HepG2 (cell line): Measurements from ENCODE around the gene SRSF1. TPM values are rescaled to one million over a fixed set of nuclear protein-coding genes. Genes with fewer than 3 reads are reported as not detected.

Experiments used
- ATAC-seq: fragments of 200-7000 bp; cut with Tn5 transposase; 3 replicates; pipeline ENCODE4 v1.9.1; 2020; ENCODE audit warnings: mild to moderate bottlenecking, moderate library complexity
- BruUV-seq: library from RNA; stranded (reverse); fragments of 400-500 nt; replicated peaks from 2 replicates; lab custom pipeline; 2021; lab: Mats Ljungman, UMichigan
- CTCF ChIA-PET: fragments of 300-600 bp; formaldehyde crosslinking; extraction: SDS; loops from one replicate; lab custom pipeline; 2021; ENCODE audit warnings: low total read pairs, inconsistent platforms, low intra/inter-chr PET ratio; lab: Yijun Ruan, JAX
- POLR2A ChIA-PET: fragments of 350-600 bp; sonication (Branson Sonifier 250); formaldehyde crosslinking; loops from one replicate; lab custom pipeline; 2020; ENCODE audit warnings: antibody characterized with exemption, inconsistent platforms; lab: Yijun Ruan, JAX
- DNase-seq: peaks from one replicate; pipeline ENCODE4 v3.0.0-alpha.2; 2015; ENCODE audit warnings: low spot score
- FAIRE-seq: peaks from 3 replicates; lab custom pipeline; 2011; peaks lifted over from hg19 to GRCh38; lab: Jason Lieb, UNC
- H2AFZ ChIP-seq: one replicate; pipeline ENCODE4 v1.6.1; 2011; ENCODE audit warnings: low read length, inconsistent platforms
- H3K27ac ChIP-seq: fragments of 300-600 bp; 3 replicates; pipeline ENCODE4 v1.8.0; 2011; ENCODE audit warnings: mixed run types, mild to moderate bottlenecking, mixed read lengths, low read length, inconsistent platforms; ENCODE audit not compliant: insufficient read depth; ENCODE audit errors: extremely low read length
- H3K27me3 ChIP-seq, 2 experiments: fragments of 200-600 bp in 1 of 2; 2 replicates in 1 of 2; 3 replicates in 1 of 2; pipeline versions ENCODE4 v1.6.0 to v1.8.0; 2011; ENCODE audit warnings: low read length in 2 of 2, mild to moderate bottlenecking in 2 of 2, moderate library complexity in 2 of 2, inconsistent platforms in 1 of 2; ENCODE audit not compliant: insufficient read depth in 2 of 2, control insufficient read depth in 1 of 2
- H3K36me3 ChIP-seq, 2 experiments: fragments of 200-600 bp in 1 of 2; replicated peaks in 1 of 2; 2 replicates in 1 of 2; 3 replicates in 1 of 2; pipeline versions ENCODE4 v1.5.1 to v1.8.0; 2011; ENCODE audit warnings: low read length in 2 of 2, inconsistent platforms in 1 of 2; ENCODE audit not compliant: insufficient read depth in 2 of 2, control insufficient read depth in 1 of 2
- H3K4me1 ChIP-seq: 2 replicates; pipeline ENCODE4 v1.5.1; 2012; ENCODE audit warnings: low read length, inconsistent platforms; ENCODE audit not compliant: insufficient read depth
- H3K4me2 ChIP-seq: 2 replicates; pipeline ENCODE4 v1.6.0; 2011; ENCODE audit warnings: low read depth, low read length, inconsistent platforms
- H3K4me3 ChIP-seq, 3 experiments: fragments of 200-600 bp in 1 of 3; sonication (generic), shearing (Covaris generic) in 1 of 3; replicated peaks in 1 of 3; 2 replicates each; pipeline ENCODE4 v1.5.1; 2011 to 2016; ENCODE audit warnings: low read length in 3 of 3, inconsistent platforms in 2 of 3, low read depth in 2 of 3, mild to moderate bottlenecking in 2 of 3, control low read depth in 1 of 3, mixed read lengths in 1 of 3; ENCODE audit not compliant: insufficient read depth in 1 of 3
- H3K79me2 ChIP-seq: one replicate; pipeline ENCODE4 v1.6.1; 2011; ENCODE audit warnings: low read length, inconsistent platforms; ENCODE audit not compliant: insufficient read depth
- H3K9ac ChIP-seq: 2 replicates; pipeline ENCODE4 v1.6.0; 2011; ENCODE audit warnings: mild to moderate bottlenecking, low read depth, low read length, inconsistent platforms; ENCODE audit not compliant: insufficient read depth
- H3K9me3 ChIP-seq: 2 replicates; pipeline ENCODE4 v1.5.1; 2012; ENCODE audit warnings: mild to moderate bottlenecking, low read length
- H4K20me1 ChIP-seq: 2 replicates; pipeline ENCODE4 v1.6.0; 2011; ENCODE audit warnings: inconsistent platforms, mild to moderate bottlenecking, low read length, moderate library complexity; ENCODE audit not compliant: insufficient read depth
- AGO2 ChIP-seq: fragments of 200-400 bp; formaldehyde crosslinking; optimal IDR thresholded peaks from 2 replicates; pipeline ENCODE3; 2017; ENCODE audit warnings: mild to moderate bottlenecking, low read depth, low read length, moderate library complexity
- BRD4 ChIP-seq: sonication (generic); formaldehyde crosslinking; IDR thresholded peaks from 2 replicates; pipeline ENCODE4 v1.4.0; 2020; ENCODE audit warnings: missing genetic modification reagents
- KLF15 ChIP-seq: sonication (generic); formaldehyde crosslinking; IDR thresholded peaks from 2 replicates; pipeline ENCODE4 v1.8.1; 2023; ENCODE audit warnings: borderline replicate concordance, mild to moderate bottlenecking, inconsistent platforms, missing genetic modification reagents, mixed read lengths
- POLR2AphosphoS2 ChIP-seq: IDR thresholded peaks from 2 replicates; pipeline ENCODE4 v1.6.1; 2011; ENCODE audit warnings: low read depth, low read length, improper control_type of control experiment
- POLR2AphosphoS5 ChIP-seq: IDR thresholded peaks from 2 replicates; pipeline ENCODE4 v1.6.1; 2012; ENCODE audit warnings: low read depth, low read length
- RBFOX2 ChIP-seq: fragments of 200-400 bp; formaldehyde crosslinking; IDR thresholded peaks from 2 replicates; pipeline ENCODE4 v1.6.1; 2017; ENCODE audit warnings: low read depth, mild to moderate bottlenecking, low read length
- RBM22 ChIP-seq: fragments of 200-400 bp; formaldehyde crosslinking; optimal IDR thresholded peaks from 2 replicates; pipeline ENCODE3; 2017; ENCODE audit warnings: mild to moderate bottlenecking, low read length, moderate library complexity
- SRSF4 ChIP-seq: fragments of 200-400 bp; formaldehyde crosslinking; IDR thresholded peaks from one replicate; pipeline ENCODE4 v1.6.1; 2018; ENCODE audit warnings: mild to moderate bottlenecking, low read depth, low read length, moderate library complexity; ENCODE audit not compliant: poor library complexity, severe bottlenecking
- ZNF276 ChIP-seq: sonication (generic); formaldehyde crosslinking; IDR thresholded peaks from 2 replicates; pipeline ENCODE4 v1.4.0; 2020; ENCODE audit warnings: mild to moderate bottlenecking, low read depth, missing genetic modification reagents
- WGBS: methylation state at CpG from one replicate; pipeline ENCODE4 v1.1.6; 2017; ENCODE audit warnings: low lambda C conversion rate; 5-methylcytosine and 5-hydroxymethylcytosine counted together
- in situ Hi-C: cut with HindIII; loops from 2 replicates; pipeline ENCODE4 v1.10.0; 2017; ENCODE audit warnings: low pct_unique_long_range_greater_than_20kb; ENCODE audit not compliant: extremely low pct_ligation_motif_present
- intact Hi-C: fragments of 100-400 bp; cut with micrococcal nuclease; formaldehyde crosslinking; loops from one replicate; pipeline ENCODE4 v1.10.0; 2022; ENCODE audit not compliant: unreplicated experiment
- polyA plus RNA-seq, 8 experiments: library from polyadenylated mRNA; depleted of rRNA in 3 of 8; stranded (reverse) in 7 of 8; unstranded in 1 of 8; fragments of >200 nt; fragmentation: Illumina TruSeq in 4 of 8; extraction: Trizol in 4 of 8; gene quantifications; 2 replicates each; pipeline versions ENCODE4 v1.2.1 to v1.2.3, GENCODE V29; 2011 to 2016; ENCODE audit warnings: low read depth in 4 of 8, missing spikeins in 1 of 8, mixed read lengths in 1 of 8; ENCODE audit not compliant: insufficient read depth in 1 of 8
- total RNA-seq, 5 experiments: library from RNA; depleted of rRNA; stranded (reverse); fragments of >200 nt; fragmentation: Illumina TruSeq; extraction: Trizol; gene quantifications; 2 replicates each; pipeline ENCODE4 v1.2.3, GENCODE V29; 2016; ENCODE audit warnings: low read depth in 1 of 5
- TF ChIP-seq, protein P1 (sequence below): sonication (generic); formaldehyde crosslinking; IDR thresholded peaks from 2 replicates; pipeline ENCODE4 v1.5.1; 2020; ENCODE audit warnings: missing genetic modification reagents, mild to moderate bottlenecking, borderline replicate concordance
- TF ChIP-seq, protein P2 (sequence below): IDR thresholded peaks from 2 replicates; pipeline ENCODE4 v1.6.1; 2012; ENCODE audit warnings: low read depth, low read length, improper control_type of control experiment

SRSF1 gene
- total and polyA plus RNA-seq, 2 of the 13 experiments (the other 11 are each of a cell fraction or from before 2014, with no cell fraction given), result 142 to 445 TPM

- H3K27ac ChIP-seq, result no peak overlapping the region
- no peak for DNase-seq
- intact Hi-C loops, result no loop called here
Observed at GRCh38 chr17:58001461-58002124, 5.5 kb downstream of the SRSF1 start.

More at GRCh38 chr17:58001461-58002124, 5.5 kb downstream of the SRSF1 start:
- peaks cover 44% of the 10 kb centered on the region for H3K79me2 ChIP-seq
- peaks cover 4 to 47% of the 10 kb centered on the region in 2 experiments for H3K36me3 ChIP-seq
- no peak overlapping the region for H2AFZ ChIP-seq
- FAIRE-seq, result no peak
- H3K27me3 ChIP-seq, result no peaks in the 10 kb centered on the region; a peak in 1 of 5 replicates
- 0 out of 2 replicates have a peak overlapping the region, but pooled peaks have one; percentile 12 for H3K4me2 ChIP-seq
- in situ Hi-C loops, result no loop called here
- peaks cover 47% of the 10 kb centered on the region for H3K4me1 ChIP-seq
- no peaks in the 10 kb centered on the region for H3K9me3 ChIP-seq
- 97% methylated on average over 1 of the region's 1 CpG for WGBS
- TF ChIP-seq POLR2AphosphoS5 (peak; percentile 28; the same call in 1 of the 2 replicates), KLF15 (CRISPR knock-in tag) (no peak), SRSF4 (peak; percentile 46), BRD4 (CRISPR knock-in tag) (no peak), RBFOX2 (peak; percentile 73), RBM22 (peak; percentile 46), POLR2AphosphoS2 (peak; percentile 78), AGO2 (peak; percentile 83), ZNF276 (CRISPR knock-in tag) (no peak)
- TF ChIP-seq, protein P1, sequence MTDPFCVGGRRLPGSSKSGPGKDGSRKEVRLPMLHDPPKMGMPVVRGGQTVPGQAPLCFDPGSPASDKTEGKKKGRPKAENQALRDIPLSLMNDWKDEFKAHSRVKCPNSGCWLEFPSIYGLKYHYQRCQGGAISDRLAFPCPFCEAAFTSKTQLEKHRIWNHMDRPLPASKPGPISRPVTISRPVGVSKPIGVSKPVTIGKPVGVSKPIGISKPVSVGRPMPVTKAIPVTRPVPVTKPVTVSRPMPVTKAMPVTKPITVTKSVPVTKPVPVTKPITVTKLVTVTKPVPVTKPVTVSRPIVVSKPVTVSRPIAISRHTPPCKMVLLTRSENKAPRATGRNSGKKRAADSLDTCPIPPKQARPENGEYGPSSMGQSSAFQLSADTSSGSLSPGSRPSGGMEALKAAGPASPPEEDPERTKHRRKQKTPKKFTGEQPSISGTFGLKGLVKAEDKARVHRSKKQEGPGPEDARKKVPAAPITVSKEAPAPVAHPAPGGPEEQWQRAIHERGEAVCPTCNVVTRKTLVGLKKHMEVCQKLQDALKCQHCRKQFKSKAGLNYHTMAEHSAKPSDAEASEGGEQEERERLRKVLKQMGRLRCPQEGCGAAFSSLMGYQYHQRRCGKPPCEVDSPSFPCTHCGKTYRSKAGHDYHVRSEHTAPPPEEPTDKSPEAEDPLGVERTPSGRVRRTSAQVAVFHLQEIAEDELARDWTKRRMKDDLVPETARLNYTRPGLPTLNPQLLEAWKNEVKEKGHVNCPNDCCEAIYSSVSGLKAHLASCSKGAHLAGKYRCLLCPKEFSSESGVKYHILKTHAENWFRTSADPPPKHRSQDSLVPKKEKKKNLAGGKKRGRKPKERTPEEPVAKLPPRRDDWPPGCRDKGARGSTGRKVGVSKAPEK, result no peak
- TF ChIP-seq, protein P2, sequence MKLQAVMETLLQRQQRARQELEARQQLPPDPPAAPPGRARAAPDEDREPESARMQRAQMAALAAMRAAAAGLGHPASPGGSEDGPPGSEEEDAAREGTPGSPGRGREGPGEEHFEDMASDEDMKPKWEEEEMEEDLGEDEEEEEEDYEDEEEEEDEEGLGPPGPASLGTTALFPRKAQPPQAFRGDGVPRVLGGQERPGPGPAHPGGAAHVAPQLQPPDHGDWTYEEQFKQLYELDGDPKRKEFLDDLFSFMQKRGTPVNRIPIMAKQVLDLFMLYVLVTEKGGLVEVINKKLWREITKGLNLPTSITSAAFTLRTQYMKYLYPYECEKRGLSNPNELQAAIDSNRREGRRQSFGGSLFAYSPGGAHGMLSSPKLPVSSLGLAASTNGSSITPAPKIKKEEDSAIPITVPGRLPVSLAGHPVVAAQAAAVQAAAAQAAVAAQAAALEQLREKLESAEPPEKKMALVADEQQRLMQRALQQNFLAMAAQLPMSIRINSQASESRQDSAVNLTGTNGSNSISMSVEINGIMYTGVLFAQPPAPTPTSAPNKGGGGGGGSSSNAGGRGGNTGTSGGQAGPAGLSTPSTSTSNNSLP, result no peak
- no peak overlapping the region for H3K4me3 ChIP-seq
- ATAC-seq, result no peak
- H3K9ac ChIP-seq, result no peak overlapping the region
- POLR2A ChIA-PET, result interaction anchor here (0.6 to 14.7 kb wide), 5 partner anchors 8 to 150 kb away, joined by 3 to 173 read pairs (median 5); no protein-coding TSS in a partner anchor
- CTCF ChIA-PET, result interaction anchor here (1.5 kb wide), 1 partner anchor 144 kb away, joined by 3 read pairs; no protein-coding TSS in a partner anchor
- BruUV-seq, result no TSS peak
- peaks cover 61% of the 10 kb centered on the region for H4K20me1 ChIP-seq
